Keratinocyte (primary cell): ENCODE measurements around the gene GCM1. TPM values are rescaled to one million over a fixed set of nuclear protein-coding genes. Genes with fewer than 3 reads are reported as not detected.

Source experiments
- DNase-seq: peaks from one replicate; pipeline ENCODE4 v3.0.0-alpha.2; 2011; ENCODE audit warnings: low read depth, missing footprints, low spot score
- FAIRE-seq: peaks from 2 replicates; lab custom pipeline; 2011; peaks lifted over from hg19 to GRCh38; lab: Jason Lieb, UNC
- H2AFZ ChIP-seq: 2 replicates; pipeline ENCODE4 v1.6.0; 2012; ENCODE audit warnings: low read length, control low read depth, inconsistent platforms; ENCODE audit not compliant: control insufficient read depth
- H3K27ac ChIP-seq: 2 replicates; pipeline ENCODE4 v1.5.1; 2011; ENCODE audit warnings: low read length; ENCODE audit not compliant: control insufficient read depth, insufficient read depth
- H3K27me3 ChIP-seq: 3 replicates; pipeline ENCODE4 v1.6.0; 2011; ENCODE audit warnings: low read length; ENCODE audit not compliant: control insufficient read depth, insufficient read depth; ENCODE audit errors: extremely low read depth
- H3K36me3 ChIP-seq, 2 experiments: 2 replicates in 1 of 2; 3 replicates in 1 of 2; pipeline ENCODE4 v1.5.1; 2011; ENCODE audit warnings: low read length in 2 of 2, mild to moderate bottlenecking in 1 of 2; ENCODE audit not compliant: control insufficient read depth in 2 of 2, insufficient read depth in 2 of 2; ENCODE audit errors: extremely low read depth in 1 of 2
- H3K4me1 ChIP-seq: 3 replicates; pipeline ENCODE4 v1.5.1; 2011; ENCODE audit warnings: low read length; ENCODE audit not compliant: control insufficient read depth, insufficient read depth; ENCODE audit errors: extremely low read depth
- H3K4me2 ChIP-seq: 3 replicates; pipeline ENCODE4 v1.6.0; 2011; ENCODE audit warnings: low read depth, low read length; ENCODE audit not compliant: control insufficient read depth, insufficient read depth; ENCODE audit errors: extremely low read depth
- H3K4me3 ChIP-seq, 3 experiments: fragments of 200-600 bp in 1 of 3; sonication (generic) in 1 of 3; 2 replicates in 2 of 3; 3 replicates in 1 of 3; pipeline ENCODE4 v1.5.1; 2011 to 2016; ENCODE audit warnings: low read length in 3 of 3, mild to moderate bottlenecking in 3 of 3, control low read depth in 2 of 3, inconsistent platforms in 1 of 3, low read depth in 1 of 3, mixed read lengths in 1 of 3, mixed run types in 1 of 3, moderate library complexity in 1 of 3; ENCODE audit not compliant: control insufficient read depth in 2 of 3, insufficient read depth in 2 of 3; ENCODE audit errors: extremely low read depth in 1 of 3
- H3K79me2 ChIP-seq: 2 replicates; pipeline ENCODE4 v1.6.0; 2012; ENCODE audit warnings: low read length; ENCODE audit not compliant: control insufficient read depth, insufficient read depth
- H3K9ac ChIP-seq: 3 replicates; pipeline ENCODE4 v1.6.0; 2011; ENCODE audit warnings: low read length; ENCODE audit not compliant: control insufficient read depth, insufficient read depth; ENCODE audit errors: extremely low read depth
- H3K9me1 ChIP-seq: 3 replicates; pipeline ENCODE4 v1.6.0; 2011; ENCODE audit warnings: low read length; ENCODE audit not compliant: control insufficient read depth, insufficient read depth; ENCODE audit errors: extremely low read depth
- H3K9me3 ChIP-seq: 2 replicates; pipeline ENCODE4 v1.5.1; 2012; ENCODE audit warnings: low read depth, low read length; ENCODE audit not compliant: control insufficient read depth
- H4K20me1 ChIP-seq: 3 replicates; pipeline ENCODE4 v1.6.0; 2011; ENCODE audit warnings: low read length; ENCODE audit not compliant: control insufficient read depth, insufficient read depth; ENCODE audit errors: extremely low read depth
- CTCF ChIP-seq, 3 experiments: IDR thresholded peaks in 1 of 3; conservative IDR thresholded peaks in 1 of 3; optimal IDR thresholded peaks in 1 of 3; 2 replicates in 2 of 3; 3 replicates in 1 of 3; pipeline versions ENCODE3 to v1.5.1; 2011; ENCODE audit warnings: low read length in 3 of 3, mild to moderate bottlenecking in 3 of 3, moderate library complexity in 2 of 3, control low read depth in 1 of 3, inconsistent platforms in 1 of 3; ENCODE audit not compliant: insufficient read depth in 2 of 3; ENCODE audit errors: extremely low read depth in 1 of 3
- EZH2 ChIP-seq: IDR thresholded peaks from one replicate; pipeline ENCODE4 v1.6.1; 2012; ENCODE audit warnings: inconsistent platforms, mild to moderate bottlenecking, low read length, moderate library complexity
- dilution Hi-C: fragments of 300-500 bp; cut with MboI; formaldehyde crosslinking; loops from one replicate; pipeline ENCODE4 v1.7.0; 2020; ENCODE audit warnings: low sequenced_read_pairs; ENCODE audit not compliant: extremely low pct_ligation_motif_present
- polyA plus RNA-seq, 5 experiments: library from polyadenylated mRNA; depleted of rRNA in 3 of 5; stranded (reverse) in 3 of 5; stranded (forward) in 1 of 5; unstranded in 1 of 5; fragments of >200 nt; gene quantifications; 1 replicate in 1 of 5; 2 replicates in 3 of 5; 3 replicates in 1 of 5; pipeline versions ENCODE4 v1.2.1 to v1.2.3, GENCODE V29; 2011 to 2012; ENCODE audit warnings: missing spikeins in 2 of 5, low read depth in 1 of 5, low replicate concordance in 1 of 5

The GCM1 gene
- polyA plus RNA-seq, 1 donor (not counting 4 experiments of a cell fraction or from before 2014, with no cell fraction given) = not detected

- no peak overlapping the region for H3K4me3 ChIP-seq
- no peaks in the 10 kb centered on the region for H4K20me1 ChIP-seq
- H3K36me3 ChIP-seq = peaks cover 5 to 11% of the 10 kb centered on the region in 2 experiments
- peaks cover 5% of the 10 kb centered on the region for H3K4me1 ChIP-seq
- H3K9me1 ChIP-seq = no peaks in the 10 kb centered on the region
- no peak overlapping the region for H3K27ac ChIP-seq
- H3K27me3 ChIP-seq = no peaks in the 10 kb centered on the region
- dilution Hi-C loops = no loop called here
- H3K9ac ChIP-seq = no peak overlapping the region
- no peak for DNase-seq
- no peaks in the 10 kb centered on the region for H3K9me3 ChIP-seq
- no peak overlapping the region for H2AFZ ChIP-seq
- peak in 1 of 3 experiments; percentile 26 for TF ChIP-seq CTCF (optimal IDR thresholded peaks at IDR 0.05 in 1 of 3, IDR thresholded peaks at IDR 0.05 in 1 of 3, conservative IDR thresholded peaks at IDR 0.05 in 1 of 3; ENCODE audit: extremely low read depth in 1 of 3, insufficient read depth in 2 of 3, low read length in 3 of 3)
- no peak for TF ChIP-seq EZH2
- no peak for FAIRE-seq
- H3K4me2 ChIP-seq = no peak overlapping the region
- no peaks in the 10 kb centered on the region for H3K79me2 ChIP-seq
These were observed 44.5 kb downstream of the GCM1 start for GRCh38 chr6:53103993-53104675.

GRCh38 chr6:53101006-53101405, 47.6 kb downstream of the GCM1 start:
- no peak overlapping the region for H3K4me3 ChIP-seq
- DNase-seq = no peak
- H3K9ac ChIP-seq = no peak overlapping the region
- H3K9me3 ChIP-seq = no peaks in the 10 kb centered on the region
- no peaks in the 10 kb centered on the region for H3K9me1 ChIP-seq
- TF ChIP-seq EZH2 (no peak), CTCF (optimal IDR thresholded peaks at IDR 0.05 in 1 of 3, IDR thresholded peaks at IDR 0.05 in 1 of 3, conservative IDR thresholded peaks at IDR 0.05 in 1 of 3; ENCODE audit: extremely low read depth in 1 of 3, insufficient read depth in 2 of 3, low read length in 3 of 3) (no peak)
- dilution Hi-C loops = no loop called here
- no peaks in the 10 kb centered on the region for H3K27me3 ChIP-seq
- H4K20me1 ChIP-seq = no peaks in the 10 kb centered on the region
- FAIRE-seq = no peak
- no peak overlapping the region for H2AFZ ChIP-seq
- H3K36me3 ChIP-seq = peaks cover 16 to 18% of the 10 kb centered on the region in 2 experiments
- no peaks in the 10 kb centered on the region for H3K79me2 ChIP-seq
- no peaks in the 10 kb centered on the region for H3K4me1 ChIP-seq
- H3K4me2 ChIP-seq = no peak overlapping the region
- H3K27ac ChIP-seq = no peak overlapping the region
